HEK293T (cell line): ENCODE results near the gene SEPTIN1.
"Not testable (repeated sequence)": the region's sequence is repeated elsewhere in the genome, so short reads cannot be mapped to it uniquely, and the experiment has no call there.

Source experiments
- CTCF ChIA-PET: fragments of 350-600 bp; formaldehyde crosslinking; extraction: SDS; loops from one replicate; lab custom pipeline; 2021; ENCODE audit warnings: antibody characterized with exemption, inconsistent platforms; lab: Yijun Ruan, JAX
- POLR2A ChIA-PET: fragments of 350-600 bp; formaldehyde crosslinking; extraction: SDS; loops from one replicate; lab custom pipeline; 2020; ENCODE audit warnings: antibody characterized with exemption, inconsistent platforms; lab: Yijun Ruan, JAX
- DNase-seq: peaks from one replicate; pipeline ENCODE4 v3.0.0; 2012; ENCODE audit warnings: mixed read lengths; ENCODE audit errors: extremely low spot score
- ARNT ChIP-seq: fragments of 450-650 bp; IDR thresholded peaks from 2 replicates; pipeline ENCODE4 v1.6.1; 2017; ENCODE audit warnings: mild to moderate bottlenecking
- BHLHE40 ChIP-seq: fragments of 450-650 bp; IDR thresholded peaks from 2 replicates; pipeline ENCODE4 v1.6.1; 2016; ENCODE audit warnings: mild to moderate bottlenecking, moderate library complexity, borderline replicate concordance
- CTBP1 ChIP-seq: fragments of 450-650 bp; IDR thresholded peaks from 2 replicates; pipeline ENCODE4 v1.6.1; 2016; ENCODE audit warnings: borderline replicate concordance
- ELF4 ChIP-seq: fragments of 450-650 bp; IDR thresholded peaks from 2 replicates; pipeline ENCODE4 v1.6.1; 2017; ENCODE audit warnings: antibody characterized with exemption
- FOXA1 ChIP-seq: fragments of 450-650 bp; IDR thresholded peaks from 2 replicates; pipeline ENCODE4 v1.6.1; 2016; ENCODE audit warnings: mild to moderate bottlenecking
- FOXK2 ChIP-seq: fragments of 450-650 bp; IDR thresholded peaks from 2 replicates; pipeline ENCODE4 v1.6.1; 2016; ENCODE audit warnings: mild to moderate bottlenecking
- FOXM1 ChIP-seq: fragments of 450-650 bp; IDR thresholded peaks from 2 replicates; pipeline ENCODE4 v1.6.1; 2017; ENCODE audit warnings: mild to moderate bottlenecking, borderline replicate concordance
- HDGF ChIP-seq: fragments of 450-650 bp; IDR thresholded peaks from 2 replicates; pipeline ENCODE4 v1.6.1; 2017; ENCODE audit warnings: antibody characterized with exemption, borderline replicate concordance
- L3MBTL2 ChIP-seq: fragments of 450-650 bp; conservative IDR thresholded peaks from 2 replicates; pipeline ENCODE4 v1.6.1; 2016; ENCODE audit warnings: mild to moderate bottlenecking
- LEF1 ChIP-seq: fragments of 450-650 bp; IDR thresholded peaks from 2 replicates; pipeline ENCODE4 v1.6.1; 2017; ENCODE audit warnings: mild to moderate bottlenecking, borderline replicate concordance
- NFRKB ChIP-seq: fragments of 450-650 bp; IDR thresholded peaks from 2 replicates; pipeline ENCODE4 v1.6.1; 2016; ENCODE audit warnings: mild to moderate bottlenecking, moderate library complexity
- PKNOX1 ChIP-seq: fragments of 450-650 bp; IDR thresholded peaks from 2 replicates; pipeline ENCODE4 v1.6.1; 2016
- SP1 ChIP-seq: fragments of 450-650 bp; IDR thresholded peaks from 2 replicates; pipeline ENCODE4 v1.6.1; 2017
- SUZ12 ChIP-seq: fragments of 450-650 bp; IDR thresholded peaks from 2 replicates; pipeline ENCODE4 v1.6.1; 2016; ENCODE audit warnings: mild to moderate bottlenecking
- TARDBP ChIP-seq: fragments of 450-650 bp; IDR thresholded peaks from 2 replicates; pipeline ENCODE4 v1.6.1; 2016
- ZNF384 ChIP-seq: fragments of 450-650 bp; IDR thresholded peaks from 2 replicates; pipeline ENCODE4 v1.6.1; 2016

SEPTIN1 gene

GRCh38 chr16:30398661-30399434, 16.5 kb upstream of the SEPTIN1 start:
- POLR2A ChIA-PET, result interaction anchor here (0.8 to 5.0 kb wide), 10 partner anchors 9 to 333 kb away, joined by 3 to 75 read pairs (median 4); partner anchors contain the start of genes ALDOA, CD2BP2, DCTPP1 and SEPTIN1
- no peak for DNase-seq
- CTCF ChIA-PET, result interaction anchor here (0.6 to 1.7 kb wide), 5 partner anchors 10 to 307 kb away, joined by 3 to 6 read pairs (median 6); partner anchors contain the start of gene TBX6
- TF ChIP-seq NFRKB, result no peak
- no peak for TF ChIP-seq FOXK2
- no peak for TF ChIP-seq HDGF
- TF ChIP-seq BHLHE40, result no peak
- TF ChIP-seq TARDBP, result no peak
- TF ChIP-seq ZNF384, result no peak
- no peak for TF ChIP-seq LEF1
- TF ChIP-seq ELF4, result no peak
- no peak for TF ChIP-seq FOXA1
- TF ChIP-seq PKNOX1, result no peak
- TF ChIP-seq ARNT, result no peak
- no peak for TF ChIP-seq SP1
- no peak for TF ChIP-seq L3MBTL2
- TF ChIP-seq CTBP1, result no peak
- TF ChIP-seq SUZ12, result no peak
- TF ChIP-seq FOXM1, result no peak

- ChIA-PET POLR2A (interaction anchor here (0.9 to 5.0 kb wide), 5 partner anchors 10 to 43 kb away, joined by 3 to 75 read pairs (median 7); partner anchors contain the start of genes CD2BP2, DCTPP1, SEPTIN1 and ZNF771), CTCF (interaction anchor here (1.3 to 1.7 kb wide), 2 partner anchors 27 to 218 kb away, joined by 3 to 6 read pairs; no protein-coding TSS in a partner anchor)
- TF ChIP-seq ARNT, result no peak
- no peak for TF ChIP-seq FOXA1
- TF ChIP-seq FOXM1, result no peak
- TF ChIP-seq SUZ12, result no peak
- TF ChIP-seq ZNF384, result no peak
- no peak for TF ChIP-seq PKNOX1
- no peak for TF ChIP-seq FOXK2
- TF ChIP-seq HDGF, result no peak
- TF ChIP-seq TARDBP, result no peak
- no peak for TF ChIP-seq L3MBTL2
- no peak for TF ChIP-seq NFRKB
- TF ChIP-seq CTBP1, result no peak
- no peak for TF ChIP-seq SP1
- TF ChIP-seq LEF1, result no peak
- no peak for TF ChIP-seq ELF4
- TF ChIP-seq BHLHE40, result no peak
- DNase-seq, result no peak
These were observed 15.7 kb upstream of the SEPTIN1 start for GRCh38 chr16:30397776-30398660.

- ChIA-PET POLR2A (interaction anchor here (1.3 to 5.0 kb wide), 2 partner anchors 11 to 17 kb away, joined by 7 to 75 read pairs; partner anchors contain the start of genes SEPTIN1 and ZNF771), CTCF (interaction anchor here (1.7 kb wide), 1 partner anchor 219 kb away, joined by 6 read pairs; no protein-coding TSS in a partner anchor)
- TF ChIP-seq SP1 (no peak), ZNF384 (no peak), FOXK2 (no peak), NFRKB (no peak), FOXM1 (no peak), HDGF (no peak), L3MBTL2 (no peak), TARDBP (no peak), ARNT (no peak), SUZ12 (no peak), LEF1 (no peak), ELF4 (no peak), CTBP1 (no peak), BHLHE40 (no peak), PKNOX1 (no peak), FOXA1 (no peak)
- no peak for DNase-seq
These were observed 14.7 kb upstream of the SEPTIN1 start for GRCh38 chr16:30397056-30397455.

GRCh38 chr16:30396627-30397026, 14.3 kb upstream of the SEPTIN1 start:
- DNase-seq, result not testable (repeated sequence)
- ChIA-PET POLR2A (interaction anchor here (0.6 to 5.0 kb wide), 9 partner anchors 8 to 300 kb away, joined by 3 to 97 read pairs (median 6); partner anchors contain the start of genes SEPTIN1, TBC1D10B, YPEL3 and ZNF689), CTCF (interaction anchor here (1.0 to 2.1 kb wide), 4 partner anchors 10 to 233 kb away, joined by 5 to 15 read pairs (median 8); partner anchors contain the start of gene ZNF771)
